ENCODE data around the gene REEP2.
"Not testable (repeated sequence)": the region's sequence is repeated elsewhere in the genome, so short reads cannot be mapped to it uniquely, and the experiment has no call there.

REEP2 gene

GRCh38 chr5:138471052-138471361 lies 32.1 kb downstream of the REEP2 start:
- H3K4me3 ChIP-seq (ENCODE audit: low read depth, low read length) = no peak overlapping the region
- TF ChIP-seq CTCF (IDR thresholded peaks at IDR 0.05; ENCODE audit: low read depth, low read length) (no peak), POLR2A (IDR thresholded peaks at IDR 0.05; ENCODE audit: extremely low read depth, insufficient read length) (no peak), MYC (IDR thresholded peaks at IDR 0.05; ENCODE audit: low read depth, low read length) (no peak)
- TF ChIP-seq, protein P1, sequence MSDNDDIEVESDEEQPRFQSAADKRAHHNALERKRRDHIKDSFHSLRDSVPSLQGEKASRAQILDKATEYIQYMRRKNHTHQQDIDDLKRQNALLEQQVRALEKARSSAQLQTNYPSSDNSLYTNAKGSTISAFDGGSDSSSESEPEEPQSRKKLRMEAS (IDR thresholded peaks at IDR 0.05; ENCODE audit: low read depth, low read length) = no peak
- no peak for DNase-seq (ENCODE audit: low read depth)

DNA sequence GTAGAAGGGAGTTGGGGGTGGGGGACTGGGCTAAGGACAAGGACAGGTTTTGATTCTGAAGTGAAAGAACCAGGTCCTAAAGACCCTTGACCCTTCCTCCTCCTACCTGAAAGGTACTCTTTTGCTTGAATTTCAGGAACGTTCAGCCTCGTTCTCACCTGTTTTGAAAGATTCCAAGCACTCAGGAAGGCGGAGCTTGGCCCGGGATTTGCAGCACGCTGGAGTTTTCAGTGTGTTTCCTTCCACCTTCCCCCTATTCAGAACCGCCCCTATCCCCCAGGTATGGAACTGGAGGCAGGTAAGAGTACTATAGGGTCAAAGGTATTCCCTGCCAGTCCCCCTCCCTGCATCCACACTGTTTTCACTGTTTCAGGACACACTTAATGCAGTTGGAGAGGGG lies 33.5 kb downstream of the REEP2 start:
- no peak for DNase-seq (ENCODE audit: low read depth)
- H3K4me3 ChIP-seq (ENCODE audit: low read depth, low read length) = no peak overlapping the region
- TF ChIP-seq CTCF (IDR thresholded peaks at IDR 0.05; ENCODE audit: low read depth, low read length) (no peak), POLR2A (IDR thresholded peaks at IDR 0.05; ENCODE audit: extremely low read depth, insufficient read length) (no peak), MYC (IDR thresholded peaks at IDR 0.05; ENCODE audit: low read depth, low read length) (no peak)
- TF ChIP-seq, protein P1 (IDR thresholded peaks at IDR 0.05; ENCODE audit: low read depth, low read length) = no peak

- not testable (repeated sequence) for DNase-seq (ENCODE audit: low read depth); H3K4me3 ChIP-seq (ENCODE audit: low read depth, low read length)
Observed at GRCh38 chr5:138473151-138473550, 34.3 kb downstream of the REEP2 start.

DNA sequence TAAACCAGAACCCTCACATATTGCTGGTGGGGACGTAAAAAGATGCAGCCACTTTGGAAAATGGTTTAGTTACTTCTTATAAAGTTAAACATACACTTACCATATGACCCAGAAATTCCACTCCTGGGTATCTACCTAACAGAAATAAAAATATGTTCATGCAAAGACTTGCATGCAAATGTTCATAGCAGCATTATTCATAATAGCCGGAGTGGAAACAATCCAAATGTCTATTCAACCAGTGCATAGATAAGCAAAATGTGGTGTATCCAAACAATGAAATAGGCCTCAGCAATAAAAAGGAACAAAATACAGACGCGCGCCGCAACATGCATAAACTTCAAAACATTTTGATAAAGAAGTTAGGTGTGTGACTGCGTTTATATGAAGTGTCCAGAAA lies 38.1 kb downstream of the REEP2 start:
- H3K4me3 ChIP-seq (ENCODE audit: low read depth, low read length) = no peak overlapping the region
- TF ChIP-seq POLR2A (IDR thresholded peaks at IDR 0.05; ENCODE audit: extremely low read depth, insufficient read length) (no peak), MYC (IDR thresholded peaks at IDR 0.05; ENCODE audit: low read depth, low read length) (no peak), CTCF (IDR thresholded peaks at IDR 0.05; ENCODE audit: low read depth, low read length) (no peak)
- TF ChIP-seq, protein P1 (IDR thresholded peaks at IDR 0.05; ENCODE audit: low read depth, low read length) = no peak
- DNase-seq (ENCODE audit: low read depth) = no peak

DNA sequence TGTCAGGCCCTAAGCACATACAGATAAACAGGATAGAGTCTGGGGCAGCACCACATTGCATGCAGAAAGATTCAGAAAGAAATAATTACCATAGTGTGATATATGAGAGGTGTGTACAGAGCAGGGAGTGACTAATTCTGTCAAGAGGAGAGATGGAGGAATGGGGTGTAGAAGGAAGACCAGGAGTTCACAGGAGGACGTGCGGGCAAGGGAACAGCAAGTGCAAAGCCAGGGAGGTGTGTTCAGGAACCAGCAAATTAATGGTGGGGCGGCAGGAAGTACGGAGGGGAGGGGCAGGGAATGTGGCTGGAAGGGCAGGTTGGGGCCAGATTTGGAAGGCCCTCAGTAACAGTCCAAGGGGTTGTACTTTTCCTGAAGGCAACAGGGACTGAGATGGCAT lies 43.8 kb downstream of the REEP2 start:
- no peak for DNase-seq (ENCODE audit: low read depth)
- no peak overlapping the region for H3K4me3 ChIP-seq (ENCODE audit: low read depth, low read length)
- TF ChIP-seq MYC (IDR thresholded peaks at IDR 0.05; ENCODE audit: low read depth, low read length) (no peak), POLR2A (IDR thresholded peaks at IDR 0.05; ENCODE audit: extremely low read depth, insufficient read length) (no peak), CTCF (IDR thresholded peaks at IDR 0.05; ENCODE audit: low read depth, low read length) (no peak)
- TF ChIP-seq, protein P1 (IDR thresholded peaks at IDR 0.05; ENCODE audit: low read depth, low read length) = no peak

GRCh38 chr5:138488481-138488945 lies 49.7 kb downstream of the REEP2 start:
- no peak overlapping the region for H3K4me3 ChIP-seq (ENCODE audit: low read depth, low read length)
- TF ChIP-seq, protein P1 (IDR thresholded peaks at IDR 0.05; ENCODE audit: low read depth, low read length) = no peak
- no peak for TF ChIP-seq CTCF (IDR thresholded peaks at IDR 0.05; ENCODE audit: low read depth, low read length)
- TF ChIP-seq POLR2A (IDR thresholded peaks at IDR 0.05; ENCODE audit: extremely low read depth, insufficient read length) = no peak
- TF ChIP-seq MYC (IDR thresholded peaks at IDR 0.05; ENCODE audit: low read depth, low read length) = no peak
- DNase-seq (ENCODE audit: low read depth) = peak; percentile 32

Data from NB4 (cell line).